ENCODE measurements around the gene CCL16. TPM values are rescaled to one million over a fixed set of nuclear protein-coding genes. Genes with fewer than 3 reads are reported as not detected.
"Not testable (repeated sequence)": the region's sequence is repeated elsewhere in the genome, so short reads cannot be mapped to it uniquely, and the experiment has no call there.

CCL16 gene
- polyA plus RNA-seq, 4 donors, result 0.09 to 0.39 (median 0.20) TPM

DNA sequence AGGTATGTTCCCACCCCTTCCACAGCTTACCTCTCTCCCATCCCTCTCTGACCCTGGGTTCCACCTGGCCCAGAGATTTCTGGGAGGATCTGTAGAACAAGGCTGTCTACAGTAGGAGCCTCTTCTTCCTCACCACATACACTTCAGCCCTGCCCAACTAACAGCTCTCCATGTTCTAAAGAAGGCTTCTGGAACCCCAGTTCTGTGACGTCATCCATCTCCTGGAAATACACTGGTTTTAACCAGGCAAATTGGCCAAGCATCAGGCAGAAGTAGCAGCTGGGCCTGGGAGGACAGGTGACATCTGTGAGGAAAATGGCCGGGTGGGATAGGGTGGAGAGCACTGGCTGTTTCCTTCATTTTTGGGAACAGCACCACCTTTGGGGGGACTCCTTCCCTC is 37.8 kb downstream of the CCL16 start, which contains the start of gene LYZL6:
TSS of gene LYZL6 (minus strand) at position 177 of the 400 bp plus-strand sequence. CDS start 4,357 bp downstream, outside the sequence.
- DNase-seq (ENCODE audit: low read depth in 4 of 4, low spot score in 3 of 4), result no peak

- no peak for DNase-seq (ENCODE audit: low read depth in 4 of 4, low spot score in 3 of 4)
These were observed 38.6 kb downstream of the CCL16 start for GRCh38 chr17:35942588-35943186.

DNA sequence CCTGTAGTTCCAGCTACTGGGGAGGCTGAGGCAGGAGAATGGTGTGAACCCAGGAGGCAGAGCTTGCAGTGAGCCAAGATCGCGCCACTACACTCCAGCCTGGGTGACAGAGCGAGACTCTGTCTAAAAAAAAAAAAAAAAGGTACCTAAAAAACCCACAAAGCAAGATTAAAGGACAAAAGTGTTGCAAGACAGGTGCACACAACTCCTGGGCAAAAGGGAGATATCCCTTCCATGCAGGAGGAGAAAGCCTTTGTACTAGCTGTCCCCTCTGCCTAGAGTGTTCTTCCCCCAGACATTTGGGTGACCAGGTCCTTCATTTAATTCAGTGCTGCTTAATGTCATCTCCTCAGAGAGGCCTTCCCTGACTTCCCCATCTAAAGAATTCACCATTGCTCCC is 42.8 kb downstream of the CCL16 start:
- DNase-seq (ENCODE audit: low read depth in 4 of 4, low spot score in 3 of 4), result not testable (repeated sequence)

DNA sequence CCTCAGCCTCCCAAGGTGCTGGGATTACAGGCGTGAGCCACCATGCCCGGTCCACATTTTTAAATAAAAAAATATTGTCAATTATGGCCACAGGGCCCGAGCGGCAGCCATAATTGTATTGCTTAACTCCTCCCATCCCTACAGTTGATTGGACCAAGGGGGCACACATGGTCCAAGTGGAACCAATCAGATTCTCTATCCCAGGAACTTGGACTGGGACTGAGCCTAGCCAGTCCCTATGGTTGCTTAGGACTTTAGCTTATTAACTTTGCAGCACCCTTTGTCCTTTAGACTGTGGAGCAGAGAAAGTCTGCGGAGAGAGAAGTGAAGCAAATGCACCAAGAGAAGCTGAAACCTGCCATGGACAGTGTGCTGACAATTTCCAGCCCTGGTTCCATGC is 45.2 kb downstream of the CCL16 start:
- no peak for DNase-seq (ENCODE audit: low read depth in 4 of 4, low spot score in 3 of 4)

DNA sequence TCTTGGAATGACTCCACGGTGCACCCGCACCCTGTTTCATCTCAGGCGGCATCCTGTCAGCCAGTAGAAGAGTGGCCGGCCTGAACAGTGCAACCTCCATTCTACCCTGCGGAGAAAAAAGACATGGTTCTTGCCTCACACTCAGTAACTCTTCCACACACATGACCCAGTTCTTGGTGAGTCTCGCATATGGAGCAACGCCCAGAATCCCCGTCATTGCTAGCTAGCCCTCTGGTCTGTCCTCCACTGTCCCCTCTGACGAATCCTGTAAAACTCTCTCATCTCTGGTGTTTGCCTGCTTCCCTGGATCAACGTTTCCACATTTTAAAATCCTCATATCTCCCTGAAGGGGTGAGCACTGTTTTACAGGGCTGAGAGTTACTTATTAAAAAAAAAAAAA is 46.5 kb downstream of the CCL16 start:
- no peak for DNase-seq (ENCODE audit: low read depth in 4 of 4, low spot score in 3 of 4)

- DNase-seq (ENCODE audit: low read depth in 4 of 4, low spot score in 3 of 4), result no peak
These were observed 48.7 kb downstream of the CCL16 start for GRCh38 chr17:35932586-35932985.

DNA sequence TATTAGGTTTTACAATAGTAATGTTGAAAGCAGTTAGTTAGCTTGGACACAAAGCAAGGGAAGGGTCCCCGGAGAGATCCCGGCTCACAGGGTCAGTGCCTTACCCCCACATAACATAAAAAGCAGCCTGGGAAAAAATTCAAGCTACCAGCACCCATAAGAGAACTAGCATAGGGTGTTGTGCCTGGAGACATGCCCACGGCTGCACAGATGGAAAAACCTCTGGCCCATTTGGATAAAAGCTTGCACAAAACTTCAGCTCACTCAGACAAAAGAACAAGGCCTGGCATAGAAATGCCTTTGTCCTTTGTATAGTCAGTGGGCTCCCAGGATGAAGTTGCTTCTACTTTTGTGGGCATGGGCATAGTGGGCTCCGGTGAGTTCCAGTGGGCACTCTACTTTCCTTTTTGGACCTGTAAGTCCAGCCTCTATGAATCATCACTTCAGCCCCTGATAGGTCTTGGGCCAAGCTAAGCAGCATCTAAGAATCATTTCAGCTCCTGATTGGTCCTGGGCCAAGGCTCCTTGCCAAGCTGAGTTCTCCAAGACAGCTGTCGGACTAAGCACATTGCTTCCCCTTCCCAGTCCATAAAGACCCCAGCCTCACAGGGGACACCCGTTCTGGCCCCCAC is 49.4 kb downstream of the CCL16 start:
- no peak for DNase-seq (ENCODE audit: low read depth in 4 of 4, low spot score in 3 of 4)

DNA sequence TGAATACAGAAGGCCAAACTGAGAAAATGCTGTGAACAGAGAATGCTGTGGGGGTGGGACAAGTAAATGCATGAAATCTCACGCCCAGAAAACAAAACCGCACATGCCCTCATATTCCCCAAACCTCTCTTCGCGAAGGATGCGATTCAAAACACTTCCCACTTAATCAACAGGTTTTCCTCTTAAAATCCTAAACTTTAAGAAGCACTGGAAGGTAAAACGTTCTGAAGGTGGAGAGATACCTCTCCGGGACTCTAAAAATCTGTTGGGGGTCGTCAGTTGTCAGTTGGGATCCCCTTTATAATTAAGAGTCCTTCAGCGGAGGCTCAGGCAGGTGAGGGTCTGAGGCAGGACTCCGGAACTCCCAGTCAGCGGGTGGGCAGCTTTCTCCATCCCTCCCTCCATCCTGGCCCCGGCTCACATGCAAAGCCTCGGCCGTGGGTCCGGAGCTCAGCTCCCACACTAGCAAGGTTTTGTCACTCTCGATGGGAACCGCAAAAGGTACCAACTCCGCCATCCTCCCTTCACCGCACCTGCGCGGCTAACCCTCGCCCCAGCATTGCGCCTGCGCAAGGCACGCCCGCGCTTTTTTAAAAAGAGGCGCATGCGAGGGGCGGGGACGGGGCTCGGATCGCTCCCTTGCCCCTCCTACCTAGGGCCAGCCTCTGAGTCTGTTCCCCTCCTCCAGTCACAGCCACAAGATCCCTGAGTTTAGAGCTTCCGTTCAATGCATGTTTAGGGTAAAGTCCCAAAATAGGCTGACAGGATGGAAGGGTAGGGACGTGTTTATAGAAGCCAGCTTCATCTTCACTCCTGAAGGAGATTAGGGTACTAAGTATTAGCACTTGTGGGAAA is 50.9 kb downstream of the CCL16 start, which contains the start of gene RDM1:
TSS of gene RDM1 (minus strand) at position 563 of the 855 bp plus-strand sequence. CDS start at position 517, 46 bp downstream.
- DNase-seq (ENCODE audit: low read depth in 4 of 4, low spot score in 3 of 4), result peak in 3 of 4 donors; percentile 61 to 74 (median 69)

DNA sequence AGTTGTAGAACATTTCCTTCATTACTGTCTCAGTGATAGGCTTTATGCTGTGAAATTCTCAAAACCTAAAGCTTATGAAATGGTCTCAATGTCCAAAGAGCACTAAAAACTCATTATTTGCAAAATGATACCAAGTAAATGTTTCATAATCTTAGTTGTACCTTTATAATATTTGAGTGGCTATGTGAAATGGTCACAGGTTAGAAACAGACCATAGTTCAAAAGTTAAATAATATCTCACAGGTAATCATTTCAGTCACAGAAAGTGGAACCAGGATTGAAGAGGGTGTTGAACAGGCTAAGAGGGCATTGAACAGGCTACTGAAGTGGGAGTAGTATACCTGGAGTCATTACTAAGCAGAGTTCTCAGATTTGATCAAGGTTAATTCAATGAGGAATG is 53.6 kb downstream of the CCL16 start:
- no peak for DNase-seq (ENCODE audit: low read depth in 4 of 4, low spot score in 3 of 4)

Other genes with a start within 250 kb of the CCL16 start
- 10 to 100 TPM; 12.2 to 14.0 (median 12.5) TPM for gene RASL10B, start 249.9 kb downstream of the CCL16 start, polyA plus RNA-seq (ENCODE audit: insufficient read length in 4 of 4)
- under 1 TPM in 2 of 4 donors, not detected in 2; 0.05 to 0.07 TPM for gene GAS2L2, start 228.3 kb downstream of the CCL16 start, polyA plus RNA-seq (ENCODE audit: insufficient read length in 4 of 4)
- under 1 TPM in 3 of 4 donors, not detected in 1; 0.08 to 0.22 (median 0.20) TPM for gene C17orf50, start 220.6 kb downstream of the CCL16 start, polyA plus RNA-seq (ENCODE audit: insufficient read length in 4 of 4)
- gene MMP28, start 185.9 kb downstream of the CCL16 start, polyA plus RNA-seq (ENCODE audit: insufficient read length in 4 of 4), result 1 to 10 TPM; 1.3 to 2.2 (median 1.5) TPM
- 100 to 1,000 TPM; 194 to 227 (median 224) TPM for gene TAF15, start 172.0 kb downstream of the CCL16 start, polyA plus RNA-seq (ENCODE audit: insufficient read length in 4 of 4)
- gene HEATR9, start 112.6 kb downstream of the CCL16 start, polyA plus RNA-seq (ENCODE audit: insufficient read length in 4 of 4), result under 1 TPM in 2 of 4 donors, not detected in 2; 0.06 to 0.10 TPM
- gene CCL5, start 101.1 kb downstream of the CCL16 start, polyA plus RNA-seq (ENCODE audit: insufficient read length in 4 of 4), result 1 to 10 TPM in 3 of 4 donors, under 1 TPM in 1; 1.00 to 2.1 (median 1.5) TPM
- gene RDM1, start 50.7 kb downstream of the CCL16 start, polyA plus RNA-seq (ENCODE audit: insufficient read length in 4 of 4), result 1 to 10 TPM; 1.5 to 4.2 (median 2.7) TPM
- not detected for gene LYZL6, start 37.8 kb downstream of the CCL16 start, polyA plus RNA-seq (ENCODE audit: insufficient read length in 4 of 4)
- 10 to 100 TPM; 15.2 to 27.2 (median 18.9) TPM for gene CCL14, start 5.2 kb upstream of the CCL16 start, polyA plus RNA-seq (ENCODE audit: insufficient read length in 4 of 4)
- 10 to 100 TPM in 1 of 4 donors, 1 to 10 TPM in 3; 7.7 to 10.0 (median 8.3) TPM for gene CCL15, start 20.1 kb upstream of the CCL16 start, polyA plus RNA-seq (ENCODE audit: insufficient read length in 4 of 4)
- under 1 TPM in 2 of 4 donors, not detected in 2; 0.35 to 0.48 TPM for gene CCL23, start 36.5 kb upstream of the CCL16 start, polyA plus RNA-seq (ENCODE audit: insufficient read length in 4 of 4)
- not detected for gene CCL18, start 82.8 kb upstream of the CCL16 start, polyA plus RNA-seq (ENCODE audit: insufficient read length in 4 of 4)
- 1 to 10 TPM in 3 of 4 donors, under 1 TPM in 1; 0.13 to 6.6 (median 3.5) TPM for gene CCL3, start 108.6 kb upstream of the CCL16 start, polyA plus RNA-seq (ENCODE audit: insufficient read length in 4 of 4)
- gene CCL4, start 122.3 kb upstream of the CCL16 start, polyA plus RNA-seq (ENCODE audit: insufficient read length in 4 of 4), result 1 to 10 TPM in 2 of 4 donors, under 1 TPM in 2; 0.38 to 3.2 (median 1.3) TPM
- gene TBC1D3B, start 195.1 kb upstream of the CCL16 start, polyA plus RNA-seq (ENCODE audit: insufficient read length in 4 of 4), result 1 to 10 TPM; 3.6 to 8.5 (median 6.5) TPM
- 1 to 10 TPM in 2 of 4 donors, under 1 TPM in 2; 0.21 to 3.4 (median 1.5) TPM for gene CCL3L1, start 215.3 kb upstream of the CCL16 start, polyA plus RNA-seq (ENCODE audit: insufficient read length in 4 of 4)
- gene CCL4L2, start 229.6 kb upstream of the CCL16 start, polyA plus RNA-seq (ENCODE audit: insufficient read length in 4 of 4), result 1 to 10 TPM in 3 of 4 donors, under 1 TPM in 1; 0.26 to 3.5 (median 2.0) TPM

All from right renal pelvis (tissue), 4 donors.